Smooth muscle cell (in vitro differentiated cells): ENCODE measurements around the gene LMF2. TPM values are rescaled to one million over a fixed set of nuclear protein-coding genes. Genes with fewer than 3 reads are reported as not detected.

ENCODE experiments used
- DNase-seq: peaks from one replicate; lab custom pipeline; 2025; ENCODE audit not compliant: unreplicated experiment; lab: John Stamatoyannopoulos, UW
- H2AFZ ChIP-seq: fragments of 200-600 bp; sonication (generic); 2 replicates; pipeline ENCODE4 v1.6.0; 2016; ENCODE audit warnings: antibody characterized with exemption, low read depth, mild to moderate bottlenecking
- H3F3A ChIP-seq: fragments of 200-600 bp; sonication (generic); 2 replicates; pipeline ENCODE4 v1.6.0; 2017; ENCODE audit warnings: antibody characterized with exemption, low read depth
- H3K27ac ChIP-seq: fragments of 200-600 bp; sonication (generic); 2 replicates; pipeline ENCODE4 v1.5.1; 2016; ENCODE audit warnings: low read depth, mild to moderate bottlenecking
- H3K27me3 ChIP-seq: fragments of 200-600 bp; sonication (generic); 2 replicates; pipeline ENCODE4 v1.6.1; 2016; ENCODE audit warnings: low read depth, mild to moderate bottlenecking
- H3K36me3 ChIP-seq: fragments of 200-600 bp; sonication (generic); 2 replicates; pipeline ENCODE4 v1.5.1; 2016; ENCODE audit warnings: low read depth
- H3K4me1 ChIP-seq: fragments of 200-600 bp; sonication (generic); 2 replicates; pipeline ENCODE4 v1.5.1; 2016; ENCODE audit warnings: low read depth
- H3K4me2 ChIP-seq: fragments of 200-600 bp; sonication (generic); 2 replicates; pipeline ENCODE4 v1.6.0; 2016; ENCODE audit warnings: mild to moderate bottlenecking
- H3K4me3 ChIP-seq: fragments of 200-600 bp; sonication (generic); 2 replicates; pipeline ENCODE4 v1.5.1; 2016; ENCODE audit warnings: mild to moderate bottlenecking
- H3K79me2 ChIP-seq: fragments of 200-600 bp; sonication (generic); 2 replicates; pipeline ENCODE4 v1.6.0; 2016; ENCODE audit warnings: low read depth, mild to moderate bottlenecking
- H3K9ac ChIP-seq: fragments of 200-600 bp; sonication (generic); 2 replicates; pipeline ENCODE4 v1.6.0; 2016; ENCODE audit warnings: low read depth
- H3K9me3 ChIP-seq: fragments of 200-600 bp; sonication (generic); replicated peaks from 2 replicates; pipeline ENCODE4 v1.5.1; 2016; ENCODE audit warnings: low read depth
- H4K20me1 ChIP-seq: fragments of 200-600 bp; sonication (generic); 2 replicates; pipeline ENCODE4 v1.6.0; 2016; ENCODE audit warnings: low read depth
- WGBS: methylation state at CpG from one replicate; pipeline ENCODE4 v1.1.7; 2016; ENCODE audit warnings: low lambda C conversion rate; 5-methylcytosine and 5-hydroxymethylcytosine counted together
- polyA plus RNA-seq: library from polyadenylated mRNA; unstranded; fragments of >200 nt; fragmentation: Nextera tagmentation; extraction: Ambion mirVana; gene quantifications from 2 replicates; pipeline ENCODE4 v1.2.1, GENCODE V29; 2016
- total RNA-seq: library from RNA; depleted of rRNA; stranded (reverse); fragments of >200 nt; gene quantifications from 2 replicates; pipeline ENCODE4 v1.2.3, GENCODE V29; 2014
- TF ChIP-seq, protein P1 (sequence below): fragments of 200-600 bp; sonication (generic); IDR thresholded peaks from 2 replicates; pipeline ENCODE4 v1.5.1; 2017; ENCODE audit warnings: borderline replicate concordance, mild to moderate bottlenecking, antibody characterized with exemption; ENCODE audit not compliant: insufficient read depth, poor library complexity, severe bottlenecking

The LMF2 gene
- total and polyA plus RNA-seq, 2 experiments from 2014 or later = 53.5 to 130 TPM

DNA sequence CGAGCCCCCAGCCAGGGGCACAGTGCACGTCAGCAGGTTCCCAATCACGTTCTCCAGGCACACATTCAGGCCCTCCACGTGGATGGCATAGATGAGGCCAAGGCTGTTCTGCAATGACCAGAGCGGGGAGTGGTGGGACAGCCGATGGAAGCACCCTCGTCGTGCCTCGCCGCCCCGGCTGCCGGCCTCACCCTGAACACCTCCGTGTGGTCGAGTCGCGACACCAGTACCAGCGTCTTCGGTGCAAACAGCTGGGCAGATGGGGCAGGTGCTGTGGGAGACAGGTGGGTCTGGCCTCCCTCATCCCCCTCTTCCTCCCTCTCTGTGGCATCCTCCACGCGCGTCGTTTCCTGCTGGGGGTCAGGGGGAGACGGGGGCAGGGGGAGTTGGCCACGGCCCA, 40.2 kb downstream of the LMF2 start:
- Histone ChIP-seq H3K27ac (no peak overlapping the region), H4K20me1 (peaks cover 74% of the 10 kb centered on the region), H3K79me2 (peaks cover 46% of the 10 kb centered on the region), H3K9ac (no peak overlapping the region), H3K4me3 (no peak overlapping the region), H3F3A (no peaks in the 10 kb centered on the region), H3K36me3 (no peaks in the 10 kb centered on the region), H3K4me1 (peaks cover 6% of the 10 kb centered on the region), H3K4me2 (no peak overlapping the region), H3K27me3 (no peaks in the 10 kb centered on the region), H3K9me3 (no peaks in the 10 kb centered on the region), H2AFZ (no peak overlapping the region)
- TF ChIP-seq, protein P1, sequence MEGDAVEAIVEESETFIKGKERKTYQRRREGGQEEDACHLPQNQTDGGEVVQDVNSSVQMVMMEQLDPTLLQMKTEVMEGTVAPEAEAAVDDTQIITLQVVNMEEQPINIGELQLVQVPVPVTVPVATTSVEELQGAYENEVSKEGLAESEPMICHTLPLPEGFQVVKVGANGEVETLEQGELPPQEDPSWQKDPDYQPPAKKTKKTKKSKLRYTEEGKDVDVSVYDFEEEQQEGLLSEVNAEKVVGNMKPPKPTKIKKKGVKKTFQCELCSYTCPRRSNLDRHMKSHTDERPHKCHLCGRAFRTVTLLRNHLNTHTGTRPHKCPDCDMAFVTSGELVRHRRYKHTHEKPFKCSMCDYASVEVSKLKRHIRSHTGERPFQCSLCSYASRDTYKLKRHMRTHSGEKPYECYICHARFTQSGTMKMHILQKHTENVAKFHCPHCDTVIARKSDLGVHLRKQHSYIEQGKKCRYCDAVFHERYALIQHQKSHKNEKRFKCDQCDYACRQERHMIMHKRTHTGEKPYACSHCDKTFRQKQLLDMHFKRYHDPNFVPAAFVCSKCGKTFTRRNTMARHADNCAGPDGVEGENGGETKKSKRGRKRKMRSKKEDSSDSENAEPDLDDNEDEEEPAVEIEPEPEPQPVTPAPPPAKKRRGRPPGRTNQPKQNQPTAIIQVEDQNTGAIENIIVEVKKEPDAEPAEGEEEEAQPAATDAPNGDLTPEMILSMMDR = no peak
- 95% methylated on average over 23 of the region's 24 CpGs for WGBS
- DNase-seq = no peak

DNA sequence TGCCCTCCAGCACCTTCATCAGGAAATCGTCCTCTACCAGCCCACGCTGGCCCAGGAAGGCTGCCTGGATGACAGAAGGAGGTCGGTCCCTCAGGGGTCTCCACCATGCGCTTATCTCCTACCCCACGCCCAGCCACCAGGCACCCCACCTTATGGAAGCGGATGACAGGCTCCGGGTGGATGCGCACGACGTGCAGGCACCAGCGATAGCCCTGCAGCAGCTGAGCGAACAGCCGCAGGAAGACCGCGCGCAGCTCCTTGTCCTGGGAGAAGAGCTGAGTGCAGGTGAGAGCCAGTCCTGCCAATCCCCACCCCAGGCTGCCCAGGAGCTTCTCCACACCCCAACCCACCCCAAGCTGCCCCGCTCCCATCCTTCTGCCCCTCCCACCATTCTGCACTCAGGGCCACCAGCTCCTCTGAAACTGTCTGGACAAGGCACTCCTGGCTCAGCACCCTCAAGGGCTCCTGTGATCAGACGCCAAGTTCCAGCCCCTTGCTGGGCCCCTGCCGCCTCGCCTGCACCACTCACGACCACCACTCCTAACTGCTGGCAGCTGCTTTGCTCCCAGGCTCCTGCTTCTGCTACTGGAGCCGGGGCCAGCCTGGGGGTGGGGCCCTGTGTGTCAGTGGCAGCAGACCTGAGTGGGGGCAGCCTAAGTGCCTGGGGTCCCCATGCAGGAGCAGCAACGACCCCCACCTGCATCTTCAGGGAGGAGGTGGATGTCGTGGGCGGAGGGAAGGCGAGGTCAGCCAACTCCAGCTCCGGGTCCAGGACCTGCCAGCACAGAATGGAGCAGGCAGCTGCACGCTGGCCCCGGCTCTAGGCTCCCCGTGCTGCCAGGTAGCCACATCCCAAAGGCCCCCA, 42.2 kb downstream of the LMF2 start:
- H3K4me3 ChIP-seq = no peak overlapping the region
- H3K4me1 ChIP-seq = peaks cover 6% of the 10 kb centered on the region
- 96% methylated on average over 29 of the region's 30 CpGs for WGBS
- no peaks in the 10 kb centered on the region for H3K9me3 ChIP-seq
- H3K9ac ChIP-seq = no peak overlapping the region
- TF ChIP-seq, protein P1 = no peak
- H3K27ac ChIP-seq = no peak overlapping the region
- peaks cover 54% of the 10 kb centered on the region for H4K20me1 ChIP-seq
- H3K4me2 ChIP-seq = no peak overlapping the region
- no peaks in the 10 kb centered on the region for H3K36me3 ChIP-seq
- peaks cover 25% of the 10 kb centered on the region for H3K79me2 ChIP-seq
- no peak for DNase-seq
- no peaks in the 10 kb centered on the region for H3F3A ChIP-seq
- H2AFZ ChIP-seq = no peak overlapping the region
- H3K27me3 ChIP-seq = no peaks in the 10 kb centered on the region

DNA sequence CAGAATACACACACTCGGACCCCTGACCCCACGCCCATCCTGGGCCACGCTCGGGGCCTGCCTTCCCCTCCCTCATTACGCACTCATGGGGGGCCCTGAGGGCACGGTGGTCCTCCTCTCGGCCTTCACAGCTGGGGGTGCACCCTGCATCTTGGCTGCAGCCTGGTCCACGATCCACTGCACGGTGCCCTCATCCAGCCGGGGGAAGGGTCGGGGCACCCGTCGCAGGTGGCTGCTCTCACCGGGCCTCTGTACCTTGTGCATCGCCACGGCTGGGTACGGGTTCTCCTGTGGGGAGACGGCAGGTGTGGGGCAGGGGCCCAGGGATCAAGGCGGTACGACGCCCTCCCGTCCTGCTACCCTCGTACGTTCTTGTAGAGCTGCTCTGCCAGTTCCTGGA, 43.1 kb downstream of the LMF2 start:
- Histone ChIP-seq H3K27ac (no peak overlapping the region), H3K4me1 (no peaks in the 10 kb centered on the region), H3K36me3 (no peaks in the 10 kb centered on the region), H3K9ac (no peak overlapping the region), H3K4me2 (no peak overlapping the region), H3K27me3 (no peaks in the 10 kb centered on the region), H4K20me1 (peaks cover 45% of the 10 kb centered on the region), H3K4me3 (no peak overlapping the region), H3F3A (no peaks in the 10 kb centered on the region), H2AFZ (no peak overlapping the region), H3K79me2 (peaks cover 17% of the 10 kb centered on the region), H3K9me3 (no peaks in the 10 kb centered on the region)
- TF ChIP-seq, protein P1 = no peak
- 97% methylated on average over 24 of the region's 24 CpGs for WGBS
- DNase-seq = no peak
